ENCODE data around the gene SSTR3. TPM values are rescaled to one million over a fixed set of nuclear protein-coding genes. Genes with fewer than 3 reads are reported as not detected.
"Not testable (repeated sequence)": the region's sequence is repeated elsewhere in the genome, so short reads cannot be mapped to it uniquely, and the experiment has no call there.

The SSTR3 gene
- total RNA-seq, 1 donor from 2014 or later: not detected

DNA sequence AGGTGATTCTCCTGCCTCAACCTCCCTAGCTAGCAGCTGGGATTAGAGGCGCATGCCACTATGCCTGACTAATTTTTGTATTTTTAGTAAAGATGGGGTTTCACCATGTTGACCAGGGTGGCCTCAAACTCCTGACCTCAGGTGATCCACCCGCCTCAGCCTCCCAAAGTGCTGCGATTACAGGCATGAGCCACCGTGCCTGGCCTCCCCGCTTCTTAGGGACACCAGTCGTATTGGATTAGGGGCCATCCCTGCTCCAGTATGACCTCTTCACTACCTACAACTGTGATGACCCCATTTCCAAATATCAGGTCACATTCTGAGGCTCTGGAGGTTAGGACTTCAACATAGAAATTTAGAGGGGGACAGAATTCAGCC is 10.8 kb downstream of the SSTR3 start:
- DNase-seq (ENCODE audit: low spot score); intact Hi-C loops (cut with DNase I): not testable (repeated sequence)

DNA sequence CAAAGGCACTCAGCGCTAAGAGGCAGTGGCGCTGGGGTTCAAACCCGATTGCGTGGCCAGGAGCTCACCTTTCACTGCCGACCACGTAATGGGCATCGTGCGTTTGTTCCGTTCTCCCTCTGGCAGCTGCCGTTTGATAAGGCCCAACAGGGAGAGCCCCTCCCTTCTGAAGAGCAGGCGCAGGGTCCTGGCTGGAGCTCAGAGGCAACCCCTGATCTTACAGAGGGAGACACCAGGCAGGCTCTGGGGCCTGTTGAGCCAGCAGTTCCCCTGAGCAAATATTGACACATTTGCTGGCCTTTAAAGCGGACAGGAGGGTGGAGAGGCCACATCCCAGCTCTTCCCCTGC is 12.5 kb downstream of the SSTR3 start:
- no peak for DNase-seq (ENCODE audit: low spot score)
- intact Hi-C loops (cut with DNase I): loop anchor here (1.0 to 10.0 kb wide), 4 partner anchors 33 to 815 kb away; partner anchors contain the start of gene MYH9

DNA sequence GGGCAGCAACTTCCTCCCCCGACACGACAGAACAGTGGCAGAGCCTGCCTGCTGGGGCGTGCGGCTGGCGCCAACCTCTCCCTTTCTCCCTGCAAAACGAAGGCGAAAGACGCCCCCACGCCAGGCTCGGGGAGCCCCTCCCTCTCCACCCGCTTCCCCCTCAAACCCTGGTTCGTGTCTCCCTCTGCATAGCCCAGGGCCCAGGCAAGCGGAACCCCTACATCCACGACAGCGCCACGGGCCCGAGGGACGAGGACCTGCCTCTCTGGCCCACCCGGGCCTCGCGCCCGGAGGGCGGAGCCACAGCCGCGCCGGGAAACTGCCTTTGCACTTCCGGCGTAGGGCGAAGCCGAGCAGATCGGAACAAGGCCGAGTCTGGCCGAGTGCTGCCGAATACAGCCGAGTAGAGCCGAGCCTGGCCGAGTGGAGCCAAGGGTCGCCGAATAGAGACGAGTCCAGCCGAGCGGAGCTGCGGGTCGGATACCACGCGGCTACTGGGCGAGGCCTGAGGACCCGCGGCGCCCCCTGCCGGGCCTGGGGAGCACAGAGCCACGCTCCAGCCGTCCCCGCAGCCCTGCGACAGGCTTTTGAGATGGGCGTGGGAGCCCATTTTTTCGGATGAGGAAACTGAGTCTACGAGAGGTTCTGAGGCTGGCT is 13.0 kb downstream of the SSTR3 start:
- intact Hi-C loops (cut with DNase I): loop anchor here (1.0 to 10.0 kb wide), 4 partner anchors 33 to 814 kb away; partner anchors contain the start of gene MYH9
- peak; percentile 99 for DNase-seq (ENCODE audit: low spot score)

DNA sequence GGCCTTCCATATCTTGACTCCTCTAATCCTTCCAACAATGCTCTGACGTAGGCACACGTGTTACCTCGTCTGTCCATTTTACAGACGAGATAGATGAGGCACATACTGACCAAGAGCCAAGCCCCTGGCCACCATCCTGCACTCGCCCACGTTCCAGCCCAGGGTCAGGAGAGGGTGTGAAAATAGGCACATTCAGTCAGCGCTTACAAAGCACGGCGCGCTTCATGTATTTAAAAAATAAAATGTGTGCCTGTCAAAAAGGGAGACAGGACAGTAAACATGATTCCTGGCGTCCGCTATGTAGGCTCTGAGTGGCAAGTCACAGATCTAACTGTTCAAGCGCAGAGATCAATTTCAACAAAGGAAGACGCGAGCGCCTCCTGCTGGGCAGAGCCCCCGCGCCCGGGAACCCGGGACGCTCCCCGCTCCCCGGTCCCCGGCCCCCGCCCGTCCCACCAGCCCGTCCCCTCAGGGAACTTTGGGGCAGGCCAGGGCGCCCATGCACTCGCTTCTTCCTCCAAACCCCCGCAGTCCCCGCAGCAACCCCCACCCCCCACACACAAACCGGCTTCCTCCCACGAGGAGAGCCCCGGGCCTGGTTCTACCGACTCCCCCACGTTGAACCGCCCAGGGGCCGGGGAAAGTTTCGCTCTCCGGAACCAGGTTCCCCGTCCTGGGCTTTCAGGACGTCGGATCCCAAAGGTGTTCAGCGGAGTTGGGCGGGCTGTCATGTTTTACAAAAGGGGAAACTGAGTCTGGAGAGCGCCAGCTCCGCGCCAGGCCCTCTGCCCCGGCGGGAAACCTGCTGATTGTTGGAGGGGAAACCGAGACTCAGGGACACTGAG is 13.8 kb downstream of the SSTR3 start:
- intact Hi-C loops (cut with DNase I): loop anchor here (1.0 to 10.0 kb wide), 4 partner anchors 32 to 814 kb away; partner anchors contain the start of gene MYH9
- DNase-seq (ENCODE audit: low spot score): peak; percentile 94

DNA sequence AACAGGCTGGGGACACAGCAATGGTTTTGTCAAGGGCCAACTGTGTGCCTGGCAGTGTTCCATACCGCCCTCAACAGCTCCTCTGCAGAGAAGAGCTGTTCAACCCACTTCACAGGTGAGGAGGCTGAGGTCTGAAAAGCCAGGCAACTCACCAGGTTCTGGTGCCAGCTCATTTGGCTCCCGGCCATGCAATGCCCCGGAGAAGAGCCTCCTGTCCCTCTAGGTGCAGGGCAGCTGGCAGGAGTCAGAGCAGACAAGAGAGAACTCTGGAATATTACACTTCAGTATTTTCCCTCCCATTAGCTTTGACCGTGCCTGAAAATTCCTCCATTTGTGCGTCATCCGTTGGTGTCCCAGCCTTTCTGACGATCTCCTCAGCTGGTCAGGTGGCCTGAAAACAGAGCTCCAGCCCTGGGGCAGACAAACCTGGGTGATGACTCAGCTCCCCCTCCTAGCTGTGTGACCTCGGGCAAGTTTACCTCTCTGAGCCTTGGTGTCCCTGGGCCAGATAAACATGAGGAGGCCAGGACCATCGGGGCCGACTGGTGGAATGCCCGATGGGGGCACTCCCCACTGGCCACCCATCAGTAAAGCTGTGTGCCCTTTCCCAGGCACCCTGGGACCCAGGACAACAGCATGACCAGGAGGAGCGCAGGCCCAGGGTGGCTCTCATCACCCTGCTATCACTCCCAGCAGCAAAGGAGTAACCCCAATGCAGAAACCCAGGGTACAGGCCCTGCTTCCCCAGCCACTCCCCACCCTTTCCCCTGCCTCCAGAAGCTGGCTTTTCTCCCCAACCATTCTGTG is 14.6 kb downstream of the SSTR3 start:
- intact Hi-C loops (cut with DNase I): loop anchor here (2.0 to 10.0 kb wide), 3 partner anchors 121 to 813 kb away; partner anchors contain the start of gene MYH9
- no peak for DNase-seq (ENCODE audit: low spot score)

DNA sequence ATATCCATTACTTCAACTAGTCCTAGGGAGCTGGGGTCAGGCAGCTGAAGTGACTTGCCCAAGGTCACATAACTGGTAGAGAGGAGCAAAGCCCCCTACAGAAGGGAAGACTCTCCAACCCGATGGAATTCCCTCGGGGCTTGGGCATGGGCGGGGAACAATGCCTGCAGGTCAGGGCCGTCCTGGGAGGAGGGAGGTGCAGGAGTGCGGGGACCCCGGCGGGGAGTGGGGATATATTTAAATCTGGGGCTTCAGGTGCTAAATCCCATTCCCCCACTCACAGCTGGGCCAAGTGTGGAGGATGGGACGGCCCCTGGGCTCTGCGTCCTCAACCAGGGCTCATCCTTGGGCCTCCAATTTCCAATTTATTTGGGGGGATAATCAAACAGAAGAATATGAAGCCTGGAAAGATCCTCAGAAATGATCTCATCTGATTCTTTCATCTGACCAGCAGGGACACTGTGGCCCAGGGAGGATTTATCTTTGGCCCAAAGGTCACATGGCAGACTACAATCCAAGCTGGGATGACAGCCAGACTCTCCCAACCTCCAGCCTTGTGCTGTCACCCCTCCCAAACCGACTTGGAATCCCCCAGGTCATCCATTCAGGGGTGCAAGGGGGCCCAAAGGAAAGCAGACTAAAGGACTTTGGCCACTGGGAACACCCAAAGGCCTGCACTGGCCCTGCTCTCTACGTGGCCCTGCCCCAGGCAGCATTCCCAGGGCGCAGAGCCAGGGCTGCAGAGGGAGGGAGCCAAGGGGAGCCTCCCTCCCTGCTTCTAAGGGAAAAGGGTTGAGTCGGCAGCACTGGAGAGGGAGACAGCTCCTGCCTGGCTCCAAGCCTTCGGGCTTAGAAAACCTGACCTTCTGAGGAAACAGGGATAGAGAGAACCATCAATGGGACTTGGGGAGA is 15.5 kb downstream of the SSTR3 start:
- DNase-seq (ENCODE audit: low spot score): peak; percentile 92
- intact Hi-C loops (cut with DNase I): loop anchor here (5.0 to 10.0 kb wide), 2 partner anchors 414 to 812 kb away; partner anchors contain the start of gene MYH9

DNA sequence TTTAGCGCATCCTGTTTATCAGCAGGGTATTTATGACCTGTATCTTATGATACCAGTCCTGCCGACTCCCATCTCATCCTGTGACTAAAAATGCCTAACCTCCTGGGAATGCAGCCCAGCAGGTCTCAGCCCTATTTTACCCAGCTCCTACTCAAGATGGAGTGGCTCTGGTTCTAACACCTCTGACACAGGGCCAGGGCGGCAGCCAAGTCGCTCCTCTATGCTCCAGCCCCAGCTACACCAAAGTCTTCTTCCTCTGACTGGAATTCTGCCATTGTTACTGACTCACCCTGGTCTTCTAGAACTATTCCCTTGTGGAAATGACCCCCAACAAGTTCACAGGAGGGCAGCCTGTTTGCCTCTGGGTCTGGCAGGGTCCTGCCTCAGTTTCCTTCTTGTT is 16.4 kb downstream of the SSTR3 start:
- DNase-seq (ENCODE audit: low spot score): no peak
- intact Hi-C loops (cut with DNase I): loop anchor here (5.0 to 10.0 kb wide), 2 partner anchors 414 to 811 kb away; partner anchors contain the start of gene MYH9

DNA sequence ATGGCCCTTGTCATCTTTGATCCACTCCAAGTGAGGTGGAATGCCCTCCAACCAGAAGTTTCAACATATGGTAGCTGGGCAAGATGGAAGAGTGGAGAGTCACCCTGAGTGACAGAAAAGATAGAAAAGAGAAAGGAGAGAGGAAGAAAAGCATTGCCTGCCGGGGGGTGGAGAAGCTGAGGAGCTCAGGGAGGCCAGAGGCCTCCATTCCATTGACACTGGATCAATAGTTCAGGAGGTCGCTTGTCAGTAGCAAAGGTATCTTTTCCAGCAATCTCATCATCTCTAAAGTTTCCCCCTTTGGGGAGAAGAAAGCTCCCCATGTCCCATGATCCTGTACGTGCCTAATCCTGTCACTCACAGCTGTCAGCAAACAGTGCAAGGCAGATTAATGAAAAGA is 17.5 kb downstream of the SSTR3 start:
- intact Hi-C loops (cut with DNase I): loop anchor here (5.0 to 10.0 kb wide), 2 partner anchors 412 to 810 kb away; partner anchors contain the start of gene MYH9
- DNase-seq (ENCODE audit: low spot score): no peak

DNA sequence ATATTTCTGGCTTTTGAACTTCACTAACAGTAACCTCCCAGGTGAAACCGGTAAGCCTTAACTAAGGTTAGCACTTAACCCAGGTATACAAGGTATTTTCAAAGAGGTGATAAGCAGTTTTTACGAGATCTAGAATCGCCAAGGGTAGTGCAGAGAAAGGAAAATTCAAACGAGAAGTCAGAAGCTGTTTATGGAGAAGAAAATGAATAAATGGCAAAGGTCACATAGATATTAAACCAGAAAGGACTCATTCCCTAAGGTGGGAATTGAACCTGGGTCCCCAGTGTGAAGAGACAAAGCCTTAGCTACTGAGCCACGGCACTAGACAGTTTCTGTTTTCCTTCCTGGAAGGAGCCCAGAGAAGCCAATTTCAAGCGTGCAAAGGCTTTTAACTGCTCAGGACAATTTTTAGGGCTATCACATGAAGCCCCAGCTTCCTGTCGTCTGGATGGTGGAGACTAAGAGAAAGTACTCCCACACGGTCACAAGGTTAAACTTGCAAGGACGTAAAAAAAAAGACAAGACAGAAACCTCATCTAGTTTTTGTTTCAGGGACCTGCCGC is 18.6 kb downstream of the SSTR3 start:
- peak; percentile 20 for DNase-seq (ENCODE audit: low spot score)
- intact Hi-C loops (cut with DNase I): loop anchor here (10.0 kb wide), 1 partner anchor 809 kb away; the partner anchor contains the start of gene MYH9

DNA sequence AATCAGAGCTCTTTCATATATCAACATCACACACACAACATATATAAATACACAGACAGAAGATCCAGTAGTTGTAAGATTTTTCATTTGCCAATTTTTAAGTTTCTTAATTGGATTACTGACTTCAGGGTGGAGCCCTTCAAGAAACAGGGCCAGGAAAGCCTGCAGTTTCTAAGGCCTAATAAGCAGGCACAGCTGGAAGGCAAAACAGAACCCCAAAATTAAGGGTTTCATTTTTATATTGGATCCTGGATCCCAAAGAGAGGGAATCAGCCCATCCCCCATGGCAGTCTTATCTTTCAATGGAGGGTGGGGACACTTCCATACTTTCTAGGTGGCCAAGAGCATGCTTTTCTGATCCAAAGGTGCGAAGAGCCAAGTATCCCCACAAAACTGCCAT is 19.5 kb downstream of the SSTR3 start:
- intact Hi-C loops (cut with DNase I): loop anchor here (10.0 kb wide), 1 partner anchor 808 kb away; the partner anchor contains the start of gene MYH9

DNA sequence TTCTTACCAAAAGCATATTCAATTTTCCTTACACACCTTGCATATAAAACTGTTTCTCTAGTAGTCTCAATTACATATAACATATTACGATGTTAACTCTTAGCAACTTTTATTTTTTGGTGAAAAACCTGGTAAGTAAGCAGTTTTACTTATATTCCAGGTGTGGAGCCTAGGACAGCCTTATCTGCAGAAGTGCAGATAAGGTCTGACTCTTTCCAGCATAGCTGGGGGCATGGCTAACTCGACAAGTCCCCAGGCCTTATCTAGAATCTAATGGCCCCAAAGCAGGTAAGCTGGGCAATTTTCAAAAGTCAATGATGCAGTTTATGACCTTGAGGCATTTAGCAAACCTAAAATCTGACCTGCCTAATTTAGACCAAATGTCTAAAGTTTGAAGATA is 20.1 kb downstream of the SSTR3 start:
- DNase-seq (ENCODE audit: low spot score): no peak
- intact Hi-C loops (cut with DNase I): loop anchor here (10.0 kb wide), 1 partner anchor 807 kb away; the partner anchor contains the start of gene MYH9

More for the DNA sequence above, 19.5 kb downstream of the SSTR3 start:
- DNase-seq (ENCODE audit: low spot score): no peak

DNA sequence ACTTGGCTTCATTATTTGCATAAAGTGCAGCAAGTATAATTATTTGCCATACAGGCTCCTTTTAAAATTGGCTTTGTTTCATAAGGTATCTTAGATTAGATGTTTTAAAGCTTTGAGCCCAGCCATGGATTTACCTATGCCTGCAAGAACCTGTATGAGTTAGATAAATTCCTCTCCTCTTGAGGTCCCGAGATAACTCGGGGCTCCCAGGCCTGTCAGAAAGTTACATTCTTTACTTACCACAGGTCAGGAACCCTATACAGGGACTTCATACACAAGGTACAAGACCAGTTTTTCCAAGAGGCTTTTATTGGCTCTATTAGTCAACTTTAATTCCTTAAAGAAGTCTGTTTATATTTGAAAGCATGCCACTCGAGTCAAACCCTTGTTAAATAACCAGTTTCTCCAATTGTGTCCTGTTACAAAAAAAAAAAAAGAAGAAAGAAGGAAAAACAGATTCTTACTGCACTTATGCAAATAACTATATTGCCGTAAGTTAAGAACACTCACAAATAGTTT is 22.0 kb downstream of the SSTR3 start:
- no peak for DNase-seq (ENCODE audit: low spot score)
- intact Hi-C loops (cut with DNase I): loop anchor here (10.0 kb wide), 1 partner anchor 806 kb away; the partner anchor contains the start of gene MYH9

DNA sequence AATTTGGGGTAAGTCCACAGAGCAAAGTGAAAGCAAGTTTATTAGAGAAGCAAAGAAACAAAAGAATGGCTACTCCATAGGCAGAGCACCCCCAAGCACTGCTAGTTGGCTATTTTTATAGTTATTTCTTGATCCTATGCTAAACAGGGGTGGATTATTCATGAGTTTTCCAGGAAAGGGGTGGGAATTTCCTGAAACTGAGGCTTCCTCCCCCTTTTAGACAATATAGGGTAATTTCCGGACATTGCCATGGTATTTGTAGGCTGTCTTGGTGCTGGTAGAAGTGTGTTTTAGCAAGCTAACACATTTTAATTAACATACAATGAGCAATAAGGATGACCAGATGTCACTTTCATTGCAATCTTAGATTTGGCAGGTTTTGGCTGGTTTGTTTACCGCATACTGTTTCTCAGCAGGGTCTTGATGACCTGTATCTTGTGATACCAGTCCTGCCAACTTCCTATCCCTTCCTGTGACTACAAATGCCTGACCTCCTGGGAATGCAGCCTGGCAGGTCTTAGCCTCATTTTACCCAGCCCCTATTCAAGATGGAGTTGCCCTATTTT is 23.3 kb downstream of the SSTR3 start:
- no peak for DNase-seq (ENCODE audit: low spot score)

DNA sequence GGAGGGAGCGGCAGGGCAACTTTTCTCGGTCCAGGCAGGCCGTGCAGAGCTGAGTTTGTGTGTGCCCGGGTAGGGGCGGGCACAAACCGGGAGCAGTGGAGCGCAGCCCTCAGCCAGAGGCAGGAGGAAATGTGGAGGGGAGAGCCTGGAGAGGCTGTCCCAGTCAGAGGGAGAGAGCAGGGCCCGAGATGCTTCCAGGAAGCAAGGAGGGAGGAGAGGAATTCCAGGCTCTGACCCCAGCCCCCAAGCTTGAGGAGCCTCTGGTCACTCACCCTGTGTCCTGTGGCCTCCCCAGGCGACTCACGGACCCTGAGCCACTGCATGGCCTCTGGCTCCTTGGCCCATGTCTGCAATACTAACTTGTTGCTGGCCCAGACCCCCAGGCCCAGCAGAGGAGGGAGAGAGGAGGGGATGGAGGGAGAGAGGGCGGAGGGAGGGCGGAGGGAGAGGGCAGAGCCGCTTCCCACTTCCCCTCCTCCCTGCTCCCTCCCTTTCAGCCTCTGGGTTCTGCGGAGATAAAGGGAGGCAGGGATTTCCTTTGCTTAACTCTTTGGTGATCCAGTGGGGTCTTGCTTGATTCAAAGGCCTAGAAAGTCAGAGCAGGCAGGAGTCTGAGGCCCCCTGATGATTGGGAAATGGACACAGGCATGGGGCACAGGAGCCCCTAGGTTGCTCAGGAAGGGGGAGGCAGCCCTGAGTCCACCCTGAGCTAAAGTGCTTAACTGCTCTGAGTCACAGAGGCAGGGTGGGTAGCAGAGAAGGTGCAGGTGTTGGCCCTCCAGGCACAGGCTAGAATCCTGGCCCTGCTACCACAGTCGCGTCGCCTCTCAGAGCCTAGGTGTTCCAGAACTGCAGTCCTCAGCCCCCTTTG is 24.2 kb downstream of the SSTR3 start, which contains the start of gene C1QTNF6:
Gene C1QTNF6, minus strand, starts transcription at position 357 of the 871 bp plus-strand sequence. Its CDS starts 34 bp downstream, at position 323.
- DNase-seq (ENCODE audit: low spot score): peak; percentile 76
- intact Hi-C loops (cut with DNase I): no loop called here

More for the DNA sequence above, 23.3 kb downstream of the SSTR3 start:
- intact Hi-C loops (cut with DNase I): no loop called here

DNA sequence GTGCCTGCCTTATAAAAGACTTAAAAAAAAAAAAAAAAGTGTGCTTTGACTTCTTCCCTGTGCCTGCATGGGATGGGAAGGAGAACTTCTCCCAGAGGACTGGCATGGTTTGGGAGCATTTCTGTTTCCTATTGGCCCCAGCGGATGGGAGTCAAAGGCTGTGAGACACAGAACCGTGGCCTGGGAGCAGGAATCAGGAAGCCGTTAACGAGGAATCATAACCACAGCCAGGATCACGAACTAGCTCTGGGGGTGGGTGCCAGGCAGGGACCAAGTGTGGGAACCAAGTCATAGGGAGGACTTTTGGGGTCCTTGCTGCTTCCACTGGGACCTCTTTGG is 24.8 kb downstream of the SSTR3 start:
- no peak for DNase-seq (ENCODE audit: low spot score)
- intact Hi-C loops (cut with DNase I): no loop called here

DNA sequence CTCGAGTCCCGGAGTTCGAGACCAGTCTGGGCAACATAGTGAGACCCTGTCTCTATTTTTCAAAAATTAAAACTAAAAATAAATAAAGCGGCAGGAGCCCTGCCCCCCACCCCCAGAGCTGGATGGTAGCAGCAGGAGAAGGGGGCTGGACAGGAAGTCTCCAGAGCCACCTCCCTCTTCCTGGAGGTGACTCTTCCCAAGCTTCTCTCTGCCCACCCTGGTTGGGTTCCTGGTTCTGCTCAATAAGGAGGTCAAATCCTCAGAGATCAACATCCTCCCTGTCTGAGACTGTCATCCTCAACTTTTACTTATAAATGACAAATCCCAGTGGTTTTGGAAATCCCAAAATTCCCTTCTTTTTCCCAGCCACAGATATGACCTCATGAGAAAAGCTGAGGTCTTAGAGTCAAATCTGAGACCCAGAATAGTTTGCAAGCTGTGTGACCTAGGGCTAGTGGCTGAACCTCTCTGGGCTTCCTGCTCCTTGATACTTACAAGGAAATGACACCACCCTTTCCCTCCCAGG is 25.2 kb downstream of the SSTR3 start:
- intact Hi-C loops (cut with DNase I): no loop called here
- DNase-seq (ENCODE audit: low spot score): no peak

Data from cardiac septum (tissue), 1 donor.